Left ventricle myocardium inferior (tissue), 1 donor: ENCODE data around the gene ZNF646. TPM values are rescaled to one million over a fixed set of nuclear protein-coding genes. Genes with fewer than 3 reads are reported as not detected.

Experiments used
- DNase-seq: peaks from one replicate; pipeline ENCODE4 v3.0.0-alpha.2; 2020
- H3K27ac ChIP-seq: fragments of 200-600 bp; replicated peaks from 2 replicates; pipeline ENCODE4 v1.8.0; 2021
- H3K27me3 ChIP-seq: fragments of 200-600 bp; 2 replicates; pipeline ENCODE4 v1.8.0; 2021; ENCODE audit warnings: low read depth
- H3K36me3 ChIP-seq: fragments of 200-600 bp; 2 replicates; pipeline ENCODE4 v1.8.0; 2021
- H3K4me1 ChIP-seq: fragments of 200-600 bp; 2 replicates; pipeline ENCODE4 v1.8.0; 2021
- H3K4me3 ChIP-seq: fragments of 200-600 bp; 2 replicates; pipeline ENCODE4 v1.8.0; 2021; ENCODE audit warnings: mild to moderate bottlenecking, moderate library complexity
- H3K9me3 ChIP-seq: fragments of 200-600 bp; replicated peaks from 2 replicates; pipeline ENCODE4 v1.8.0; 2021
- CTCF ChIP-seq: fragments of 200-600 bp; IDR thresholded peaks from 2 replicates; pipeline ENCODE4 v1.8.0; 2021; ENCODE audit warnings: antibody characterized with exemption, mild to moderate bottlenecking, borderline replicate concordance
- intact Hi-C: fragments of 100-400 bp; cut with micrococcal nuclease; formaldehyde crosslinking; loops from one replicate; pipeline ENCODE4 v1.11.0; 2022
- total RNA-seq: library from RNA; stranded (reverse); fragmentation: NEBNext Ultra II Directional; extraction: Animal tissue kit (Norgen Biotek cat#: 25700); gene quantifications from one replicate; pipeline ENCODE4 v1.2.1, GENCODE V29; 2021
- donor health status: DM: no; HTN: yes; CAD: no; lungs with severe emphysema.

ZNF646 gene
- total RNA-seq, 1 donor from 2014 or later = 9.6 TPM

- Histone ChIP-seq H3K27ac (no peak overlapping the region), H3K4me3 (no peak overlapping the region), H3K9me3 (no peaks in the 10 kb centered on the region), H3K4me1 (no peaks in the 10 kb centered on the region), H3K27me3 (no peaks in the 10 kb centered on the region), H3K36me3 (peaks cover 48% of the 10 kb centered on the region)
- DNase-seq = no peak
- intact Hi-C loops = no loop called here
- no peak for TF ChIP-seq CTCF
Observed at GRCh38 chr16:31043352-31043751, 30.9 kb upstream of the ZNF646 start.

- Histone ChIP-seq H3K4me1 (no peaks in the 10 kb centered on the region), H3K36me3 (peaks cover 41% of the 10 kb centered on the region), H3K9me3 (no peaks in the 10 kb centered on the region), H3K4me3 (no peak overlapping the region), H3K27me3 (no peaks in the 10 kb centered on the region), H3K27ac (no peak overlapping the region)
- no peak for DNase-seq
- intact Hi-C loops = no loop called here
- TF ChIP-seq CTCF = no peak
Observed at GRCh38 chr16:31043898-31044481, 30.2 kb upstream of the ZNF646 start.

GRCh38 chr16:31050280-31051030 is 23.8 kb upstream of the ZNF646 start:
- Histone ChIP-seq H3K27ac (no peak overlapping the region), H3K4me1 (no peaks in the 10 kb centered on the region), H3K9me3 (no peaks in the 10 kb centered on the region), H3K4me3 (no peak overlapping the region), H3K36me3 (no peaks in the 10 kb centered on the region), H3K27me3 (no peaks in the 10 kb centered on the region)
- no peak for TF ChIP-seq CTCF
- intact Hi-C loops = no loop called here
- DNase-seq = no peak

- no peak overlapping the region for H3K27ac ChIP-seq
- H3K4me3 ChIP-seq = no peak overlapping the region
- H3K36me3 ChIP-seq = no peaks in the 10 kb centered on the region
- no peaks in the 10 kb centered on the region for H3K4me1 ChIP-seq
- no peak for TF ChIP-seq CTCF
- intact Hi-C loops = no loop called here
- H3K9me3 ChIP-seq = no peaks in the 10 kb centered on the region
- H3K27me3 ChIP-seq = no peaks in the 10 kb centered on the region
- no peak for DNase-seq
Observed at GRCh38 chr16:31052114-31052513, 22.1 kb upstream of the ZNF646 start.

- Histone ChIP-seq H3K9me3 (no peaks in the 10 kb centered on the region), H3K4me3 (no peak overlapping the region), H3K4me1 (no peaks in the 10 kb centered on the region), H3K36me3 (peaks cover 17% of the 10 kb centered on the region), H3K27ac (no peak overlapping the region), H3K27me3 (no peaks in the 10 kb centered on the region)
- no peak for TF ChIP-seq CTCF
- intact Hi-C loops = no loop called here
- DNase-seq = no peak
Observed at GRCh38 chr16:31055613-31056012, 18.6 kb upstream of the ZNF646 start.
